DOHH2 (cell line): Measurements from ENCODE around the gene AMZ1.

Source experiments
- H3F3A ChIP-seq: fragments of 200-600 bp; sonication (generic), shearing (Covaris generic); 2 replicates; pipeline ENCODE4 v1.6.0; 2016; ENCODE audit warnings: antibody characterized with exemption, mild to moderate bottlenecking; ENCODE audit not compliant: control insufficient read depth, insufficient read depth
- H3K27ac ChIP-seq: fragments of 200-600 bp; sonication (generic); 2 replicates; pipeline ENCODE4 v1.5.1; 2014; ENCODE audit warnings: low read depth, mild to moderate bottlenecking, low read length, moderate library complexity
- H3K27me3 ChIP-seq: fragments of 200-600 bp; sonication (generic); 2 replicates; pipeline ENCODE4 v1.6.1; 2014; ENCODE audit warnings: mild to moderate bottlenecking, low read length, mixed read lengths; ENCODE audit not compliant: control insufficient read depth
- H3K36me3 ChIP-seq: fragments of 200-600 bp; sonication (generic); 2 replicates; pipeline ENCODE4 v1.6.1; 2014; ENCODE audit warnings: mild to moderate bottlenecking, low read length, moderate library complexity, mixed read lengths; ENCODE audit not compliant: control insufficient read depth
- H3K4me1 ChIP-seq: fragments of 200-600 bp; sonication (generic); 2 replicates; pipeline ENCODE4 v1.6.1; 2014; ENCODE audit warnings: mild to moderate bottlenecking, low read length, mixed read lengths; ENCODE audit not compliant: control insufficient read depth
- H3K4me2 ChIP-seq: fragments of 200-600 bp; sonication (generic); 2 replicates; pipeline ENCODE4 v1.6.0; 2014; ENCODE audit warnings: mild to moderate bottlenecking, low read length, moderate library complexity
- H3K4me3 ChIP-seq: fragments of 200-600 bp; sonication (generic); 2 replicates; pipeline ENCODE4 v1.5.1; 2014; ENCODE audit warnings: mild to moderate bottlenecking, low read length, mixed read lengths
- H3K79me2 ChIP-seq: fragments of 200-600 bp; sonication (generic); 2 replicates; pipeline ENCODE4 v1.6.1; 2014; ENCODE audit warnings: mild to moderate bottlenecking, low read length, mixed read lengths; ENCODE audit not compliant: control insufficient read depth
- H3K9me2 ChIP-seq: fragments of 200-600 bp; sonication (generic); replicated peaks from 2 replicates; pipeline ENCODE4 v1.6.1; 2014; ENCODE audit warnings: mild to moderate bottlenecking, low read length, mixed read lengths; ENCODE audit not compliant: control insufficient read depth
- H3K9me3 ChIP-seq: fragments of 200-600 bp; sonication (generic); 2 replicates; pipeline ENCODE4 v1.6.1; 2014; ENCODE audit warnings: antibody characterized with exemption, low read length, mixed read lengths; ENCODE audit not compliant: control insufficient read depth, insufficient read depth
- H4K20me1 ChIP-seq: fragments of 200-600 bp; sonication (generic); 2 replicates; pipeline ENCODE4 v1.6.0; 2014; ENCODE audit warnings: low read depth, mild to moderate bottlenecking, antibody characterized with exemption, low read length, moderate library complexity; ENCODE audit not compliant: control insufficient read depth, insufficient read depth
- EZH2phosphoT487 ChIP-seq: fragments of 200-600 bp; sonication (generic); IDR thresholded peaks from 2 replicates; pipeline ENCODE4 v1.6.1; 2017; ENCODE audit warnings: borderline replicate concordance, mild to moderate bottlenecking, antibody characterized with exemption, low read length, moderate library complexity, mixed read lengths
- TF ChIP-seq, protein P1 (sequence below): fragments of 200-600 bp; sonication (generic); IDR thresholded peaks from one replicate; pipeline ENCODE4 v1.5.1; 2014; ENCODE audit warnings: antibody characterized with exemption, mild to moderate bottlenecking, low read depth, low read length; ENCODE audit not compliant: poor library complexity, severe bottlenecking

Gene AMZ1

DNA sequence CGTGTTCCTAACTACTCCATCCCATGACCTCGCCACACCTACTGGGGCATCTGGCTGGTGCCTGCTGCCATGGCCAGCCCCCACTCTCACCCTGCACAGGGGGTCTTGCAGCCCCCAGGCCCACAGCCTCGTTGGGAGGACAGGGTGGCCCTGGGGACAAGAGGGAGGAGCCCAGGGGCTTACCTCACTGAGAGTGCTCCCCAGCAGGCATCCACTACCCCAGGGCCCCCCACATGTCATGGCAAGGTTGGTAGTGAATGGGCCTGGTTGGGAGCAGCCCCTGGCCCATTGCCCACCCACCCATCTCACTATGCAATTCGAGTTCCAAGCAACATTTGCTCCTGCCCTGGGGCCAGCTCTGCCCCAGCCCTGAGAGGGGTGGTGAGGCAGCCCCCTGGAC lies 24.0 kb upstream of the AMZ1 start:
- Histone ChIP-seq H3F3A (no peaks in the 10 kb centered on the region), H3K27me3 (peaks cover 14% of the 10 kb centered on the region), H3K4me3 (no peak overlapping the region), H3K27ac (no peak overlapping the region), H3K4me2 (no peak overlapping the region), H4K20me1 (no peaks in the 10 kb centered on the region), H3K9me2 (no peaks in the 10 kb centered on the region), H3K9me3 (no peaks in the 10 kb centered on the region), H3K79me2 (no peaks in the 10 kb centered on the region), H3K4me1 (no peaks in the 10 kb centered on the region), H3K36me3 (no peaks in the 10 kb centered on the region)
- TF ChIP-seq, protein P1, sequence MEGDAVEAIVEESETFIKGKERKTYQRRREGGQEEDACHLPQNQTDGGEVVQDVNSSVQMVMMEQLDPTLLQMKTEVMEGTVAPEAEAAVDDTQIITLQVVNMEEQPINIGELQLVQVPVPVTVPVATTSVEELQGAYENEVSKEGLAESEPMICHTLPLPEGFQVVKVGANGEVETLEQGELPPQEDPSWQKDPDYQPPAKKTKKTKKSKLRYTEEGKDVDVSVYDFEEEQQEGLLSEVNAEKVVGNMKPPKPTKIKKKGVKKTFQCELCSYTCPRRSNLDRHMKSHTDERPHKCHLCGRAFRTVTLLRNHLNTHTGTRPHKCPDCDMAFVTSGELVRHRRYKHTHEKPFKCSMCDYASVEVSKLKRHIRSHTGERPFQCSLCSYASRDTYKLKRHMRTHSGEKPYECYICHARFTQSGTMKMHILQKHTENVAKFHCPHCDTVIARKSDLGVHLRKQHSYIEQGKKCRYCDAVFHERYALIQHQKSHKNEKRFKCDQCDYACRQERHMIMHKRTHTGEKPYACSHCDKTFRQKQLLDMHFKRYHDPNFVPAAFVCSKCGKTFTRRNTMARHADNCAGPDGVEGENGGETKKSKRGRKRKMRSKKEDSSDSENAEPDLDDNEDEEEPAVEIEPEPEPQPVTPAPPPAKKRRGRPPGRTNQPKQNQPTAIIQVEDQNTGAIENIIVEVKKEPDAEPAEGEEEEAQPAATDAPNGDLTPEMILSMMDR: no peak
- no peak for TF ChIP-seq EZH2phosphoT487

- no peaks in the 10 kb centered on the region for H3K9me2 ChIP-seq
- H3K4me3 ChIP-seq: no peak overlapping the region
- H3K27me3 ChIP-seq: peaks cover 25% of the 10 kb centered on the region
- H3K4me2 ChIP-seq: no peak overlapping the region
- no peak for TF ChIP-seq EZH2phosphoT487
- TF ChIP-seq, protein P1: no peak
- no peaks in the 10 kb centered on the region for H3K4me1 ChIP-seq
- no peaks in the 10 kb centered on the region for H3K79me2 ChIP-seq
- no peaks in the 10 kb centered on the region for H3K9me3 ChIP-seq
- no peaks in the 10 kb centered on the region for H4K20me1 ChIP-seq
- H3K27ac ChIP-seq: no peak overlapping the region
- H3K36me3 ChIP-seq: no peaks in the 10 kb centered on the region
- H3F3A ChIP-seq: no peaks in the 10 kb centered on the region
Measured at GRCh38 chr7:2665359-2665791, 22.6 kb upstream of the AMZ1 start.

GRCh38 chr7:2666155-2666554 lies 21.8 kb upstream of the AMZ1 start:
- Histone ChIP-seq H3K4me3 (no peak overlapping the region), H3F3A (no peaks in the 10 kb centered on the region), H4K20me1 (no peaks in the 10 kb centered on the region), H3K4me2 (no peak overlapping the region), H3K36me3 (no peaks in the 10 kb centered on the region), H3K79me2 (no peaks in the 10 kb centered on the region), H3K9me2 (no peaks in the 10 kb centered on the region), H3K9me3 (no peaks in the 10 kb centered on the region), H3K27ac (no peak overlapping the region), H3K27me3 (peaks cover 31% of the 10 kb centered on the region), H3K4me1 (no peaks in the 10 kb centered on the region)
- TF ChIP-seq, protein P1: no peak
